ENCODE results near the gene ADGRB3.

ADGRB3 gene

DNA sequence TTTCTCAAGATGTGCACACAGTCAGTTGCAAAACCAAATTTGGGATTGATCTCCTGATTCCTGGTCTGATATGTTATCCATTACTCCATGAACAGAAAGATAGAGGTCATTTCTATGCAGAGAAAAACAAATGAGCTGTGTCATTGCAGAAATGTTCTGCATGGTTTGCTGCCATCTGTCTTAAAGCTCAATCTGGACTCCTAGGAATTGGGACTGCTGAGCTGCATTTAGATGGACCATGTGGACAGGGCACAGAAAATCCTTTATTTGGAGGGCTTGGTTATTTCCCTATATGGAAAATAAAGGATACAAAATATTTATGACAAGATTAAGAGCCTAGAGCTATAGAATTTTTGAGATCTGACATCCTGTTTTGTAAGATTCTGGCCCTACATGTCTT is 91.3 kb downstream of the ADGRB3 start:
- TF ChIP-seq, protein P1, sequence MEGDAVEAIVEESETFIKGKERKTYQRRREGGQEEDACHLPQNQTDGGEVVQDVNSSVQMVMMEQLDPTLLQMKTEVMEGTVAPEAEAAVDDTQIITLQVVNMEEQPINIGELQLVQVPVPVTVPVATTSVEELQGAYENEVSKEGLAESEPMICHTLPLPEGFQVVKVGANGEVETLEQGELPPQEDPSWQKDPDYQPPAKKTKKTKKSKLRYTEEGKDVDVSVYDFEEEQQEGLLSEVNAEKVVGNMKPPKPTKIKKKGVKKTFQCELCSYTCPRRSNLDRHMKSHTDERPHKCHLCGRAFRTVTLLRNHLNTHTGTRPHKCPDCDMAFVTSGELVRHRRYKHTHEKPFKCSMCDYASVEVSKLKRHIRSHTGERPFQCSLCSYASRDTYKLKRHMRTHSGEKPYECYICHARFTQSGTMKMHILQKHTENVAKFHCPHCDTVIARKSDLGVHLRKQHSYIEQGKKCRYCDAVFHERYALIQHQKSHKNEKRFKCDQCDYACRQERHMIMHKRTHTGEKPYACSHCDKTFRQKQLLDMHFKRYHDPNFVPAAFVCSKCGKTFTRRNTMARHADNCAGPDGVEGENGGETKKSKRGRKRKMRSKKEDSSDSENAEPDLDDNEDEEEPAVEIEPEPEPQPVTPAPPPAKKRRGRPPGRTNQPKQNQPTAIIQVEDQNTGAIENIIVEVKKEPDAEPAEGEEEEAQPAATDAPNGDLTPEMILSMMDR (conservative IDR thresholded peaks at IDR 0.05; ENCODE audit: low read depth, low read length): no peak
- no peak overlapping the region for H3K4me3 ChIP-seq (ENCODE audit: low read length)
- DNase-seq (ENCODE audit: low read depth): no peak

GRCh38 chr6:68726992-68727391 is 91.9 kb downstream of the ADGRB3 start:
- no peak for DNase-seq (ENCODE audit: low read depth)
- TF ChIP-seq, protein P1 (conservative IDR thresholded peaks at IDR 0.05; ENCODE audit: low read depth, low read length): no peak
- H3K4me3 ChIP-seq (ENCODE audit: low read length): no peak overlapping the region

DNA sequence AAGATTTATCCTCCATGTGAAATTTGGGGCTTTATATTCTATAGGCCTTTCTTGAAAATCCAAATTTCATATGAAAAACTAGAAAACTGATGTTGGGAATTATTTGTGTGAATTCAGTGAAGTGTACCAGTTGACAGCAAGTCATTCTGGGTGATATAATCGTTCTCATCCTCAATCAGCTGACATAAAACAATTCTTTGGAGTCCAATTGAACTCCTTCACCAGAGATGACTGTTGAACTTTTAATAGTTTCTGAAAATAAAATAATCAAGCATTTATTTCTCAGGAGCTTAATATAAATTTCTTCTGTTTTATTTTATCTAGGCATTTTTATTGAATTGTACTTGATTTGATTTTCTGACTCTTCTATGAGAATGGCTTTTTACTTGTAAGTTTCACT is 92.6 kb downstream of the ADGRB3 start:
- no peak overlapping the region for H3K4me3 ChIP-seq (ENCODE audit: low read length)
- no peak for DNase-seq (ENCODE audit: low read depth)
- TF ChIP-seq, protein P1 (conservative IDR thresholded peaks at IDR 0.05; ENCODE audit: low read depth, low read length): no peak

GRCh38 chr6:68728159-68728979 is 93.3 kb downstream of the ADGRB3 start:
- DNase-seq (ENCODE audit: low read depth): no peak
- H3K4me3 ChIP-seq (ENCODE audit: low read length): no peak overlapping the region
- TF ChIP-seq, protein P1 (conservative IDR thresholded peaks at IDR 0.05; ENCODE audit: low read depth, low read length): no peak

DNA sequence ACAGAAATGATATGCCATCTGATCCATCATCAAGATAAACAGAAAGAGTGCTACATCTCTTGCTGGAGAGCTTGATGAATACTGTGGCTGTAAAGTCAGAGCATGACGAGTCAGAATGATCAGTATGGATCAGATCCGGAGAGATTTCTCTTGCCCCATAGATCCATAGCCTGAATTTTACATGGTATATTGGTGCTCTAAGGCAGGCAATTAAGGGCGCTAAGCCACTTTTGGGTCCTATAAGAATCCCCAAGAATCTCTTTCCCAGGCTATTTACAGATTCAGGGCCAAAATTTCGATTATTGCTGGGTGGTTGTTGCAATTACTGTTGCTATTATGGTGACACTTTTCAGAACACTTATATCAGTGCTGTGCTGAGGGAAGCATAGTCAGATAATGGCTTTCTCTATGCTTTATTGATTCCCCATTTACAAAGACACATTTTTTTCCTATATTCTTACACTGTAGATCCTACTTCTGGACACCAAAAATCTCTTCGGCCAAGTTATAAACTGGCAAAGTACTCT is 94.4 kb downstream of the ADGRB3 start:
- no peak for DNase-seq (ENCODE audit: low read depth)
- H3K4me3 ChIP-seq (ENCODE audit: low read length): no peak overlapping the region
- TF ChIP-seq, protein P1 (conservative IDR thresholded peaks at IDR 0.05; ENCODE audit: low read depth, low read length): no peak

- no peak for DNase-seq (ENCODE audit: low read depth)
- TF ChIP-seq, protein P1 (conservative IDR thresholded peaks at IDR 0.05; ENCODE audit: low read depth, low read length): no peak
- H3K4me3 ChIP-seq (ENCODE audit: low read length): no peak overlapping the region
Observed at GRCh38 chr6:68730291-68731054, 95.4 kb downstream of the ADGRB3 start.
